Esophagus (tissue), 2 donors: Measurements from ENCODE around the gene CPXCR1. TPM values are rescaled to one million over a fixed set of nuclear protein-coding genes. Genes with fewer than 3 reads are reported as not detected.
"Not testable (repeated sequence)": the region's sequence is repeated elsewhere in the genome, so short reads cannot be mapped to it uniquely, and the experiment has no call there.

Experiments
- H3K27ac ChIP-seq, 2 donors: one replicate each; pipeline ENCODE4 v1.5.1; 2013; ENCODE audit warnings: low read depth in 2 of 2, mild to moderate bottlenecking in 2 of 2, inconsistent platforms in 1 of 2, low read length in 1 of 2, moderate library complexity in 1 of 2
- H3K27me3 ChIP-seq, 2 donors: one replicate each; pipeline ENCODE4 v1.6.1; 2013; ENCODE audit warnings: low read length in 2 of 2, control low read depth in 1 of 2, mild to moderate bottlenecking in 1 of 2; ENCODE audit not compliant: insufficient read depth in 2 of 2, control insufficient read depth in 1 of 2
- H3K36me3 ChIP-seq, 2 donors: one replicate each; pipeline ENCODE4 v1.6.1; 2013; ENCODE audit warnings: low read length in 1 of 2; ENCODE audit not compliant: control insufficient read depth in 2 of 2, insufficient read depth in 2 of 2
- H3K4me1 ChIP-seq, 2 donors: one replicate each; pipeline ENCODE4 v1.6.1; 2013; ENCODE audit warnings: low read length in 1 of 2; ENCODE audit not compliant: control insufficient read depth in 2 of 2, insufficient read depth in 2 of 2
- H3K4me3 ChIP-seq, 2 donors: one replicate each; pipeline ENCODE4 v1.5.1; 2013; ENCODE audit warnings: low read length in 2 of 2, mild to moderate bottlenecking in 2 of 2, low read depth in 1 of 2, moderate library complexity in 1 of 2
- H3K9me3 ChIP-seq, 2 donors: one replicate each; pipeline ENCODE4 v1.6.1; 2013; ENCODE audit warnings: mild to moderate bottlenecking in 2 of 2, low read depth in 1 of 2, low read length in 1 of 2, moderate library complexity in 1 of 2; ENCODE audit not compliant: control insufficient read depth in 2 of 2, insufficient read depth in 1 of 2
- WGBS, 2 donors: extraction: QIAGEN DNeasy Blood & Tissue Kit; methylation state at CpG; one replicate each; pipeline ENCODE4 v1.1.7; 2013; 5-methylcytosine and 5-hydroxymethylcytosine counted together
- polyA plus RNA-seq, 2 donors: library from polyadenylated mRNA; stranded (reverse); fragments of 200-250 nt; gene quantifications; one replicate each; pipeline ENCODE4 v1.2.3, GENCODE V29; 2013
- donor health status: healthy with polysubstance abuse.
- donor health status: Bipolar disorder and iron deficiency.

CPXCR1 gene
- polyA plus RNA-seq, result not detected

DNA sequence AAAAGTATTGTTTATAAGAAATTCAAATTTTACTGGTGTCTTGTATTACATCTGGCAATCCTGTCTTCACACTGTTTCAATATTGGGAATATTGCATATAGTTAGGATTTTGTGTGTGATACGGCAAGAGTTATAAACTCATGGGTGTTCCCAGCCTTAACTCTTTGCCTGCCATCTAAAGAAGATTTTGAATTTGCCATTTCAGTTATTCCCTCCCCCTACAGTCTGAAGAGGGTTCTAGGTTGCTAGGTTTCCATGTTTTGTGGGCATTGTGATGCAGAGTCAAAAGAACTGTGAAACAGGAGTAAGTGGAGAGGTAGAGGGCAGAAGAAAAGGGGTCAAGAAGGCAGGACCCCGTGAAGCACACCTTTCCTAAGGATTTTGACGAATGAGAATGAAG, at the start of gene CPXCR1:
CPXCR1 (plus strand) TSS at position 301 of the 400 bp plus-strand sequence. CDS start 6,190 bp downstream, outside the sequence.
- Histone ChIP-seq H3K27me3 (no peaks in the 10 kb centered on the region), H3K36me3 (no peaks in the 10 kb centered on the region), H3K4me3 (no peak within 1 kb of the TSS), H3K27ac (no peak within 1 kb of the TSS), H3K4me1 (no peaks in the 10 kb centered on the region), H3K9me3 (peaks cover 0 to 5% of the 10 kb centered on the region in 2 donors)
- WGBS, 2 donors, result 55 to 62% methylated on average over 3 of the region's 3 CpGs

DNA sequence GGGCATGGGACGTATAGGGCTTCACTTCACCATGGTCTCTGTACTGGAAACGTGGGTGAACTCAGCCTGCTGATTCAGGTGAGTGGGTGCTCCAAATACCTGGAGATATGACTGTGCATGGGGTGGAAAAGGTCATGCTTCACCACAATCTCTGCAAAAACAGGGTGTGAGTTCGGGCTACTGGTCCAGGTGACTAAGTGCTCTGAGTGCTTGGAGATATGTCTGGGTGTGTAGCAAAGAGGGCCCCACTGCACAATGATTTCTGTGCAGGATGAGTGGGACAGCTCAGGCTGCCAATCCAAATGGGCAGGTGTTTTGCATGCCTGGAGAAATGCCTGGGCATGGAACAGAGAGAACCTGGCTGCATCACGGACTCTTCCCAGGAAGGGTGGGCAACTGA, 11.2 kb upstream of the CPXCR1 start:
- H3K36me3 ChIP-seq, result no peaks in the 10 kb centered on the region
- no peak overlapping the region for H3K27ac ChIP-seq
- no peaks in the 10 kb centered on the region for H3K4me1 ChIP-seq
- no peaks in the 10 kb centered on the region for H3K9me3 ChIP-seq
- no peaks in the 10 kb centered on the region for H3K27me3 ChIP-seq
- no peak overlapping the region for H3K4me3 ChIP-seq
- 61 to 66% methylated on average over 4 of the region's 4 CpGs for WGBS, 2 donors

GRCh38 chrX:88746215-88746614, 810 bp upstream of the CPXCR1 start:
- 86 to 98% methylated on average over 11 of the region's 11 CpGs for WGBS, 2 donors
- H3K9me3 ChIP-seq, result not testable (repeated sequence)

GRCh38 chrX:88752339-88752738, 5.3 kb downstream of the CPXCR1 start:
- WGBS, 2 donors, result 93 to 94% methylated on average over 5 of the region's 5 CpGs
- H3K4me1 ChIP-seq, H3K27me3 ChIP-seq, H3K4me3 ChIP-seq, H3K9me3 ChIP-seq, H3K36me3 ChIP-seq, H3K27ac ChIP-seq: not testable (repeated sequence)

More at GRCh38 chrX:88746215-88746614, 810 bp upstream of the CPXCR1 start:
- not testable (repeated sequence) for H3K36me3 ChIP-seq, H3K27me3 ChIP-seq, H3K4me1 ChIP-seq, H3K27ac ChIP-seq, H3K4me3 ChIP-seq

DNA sequence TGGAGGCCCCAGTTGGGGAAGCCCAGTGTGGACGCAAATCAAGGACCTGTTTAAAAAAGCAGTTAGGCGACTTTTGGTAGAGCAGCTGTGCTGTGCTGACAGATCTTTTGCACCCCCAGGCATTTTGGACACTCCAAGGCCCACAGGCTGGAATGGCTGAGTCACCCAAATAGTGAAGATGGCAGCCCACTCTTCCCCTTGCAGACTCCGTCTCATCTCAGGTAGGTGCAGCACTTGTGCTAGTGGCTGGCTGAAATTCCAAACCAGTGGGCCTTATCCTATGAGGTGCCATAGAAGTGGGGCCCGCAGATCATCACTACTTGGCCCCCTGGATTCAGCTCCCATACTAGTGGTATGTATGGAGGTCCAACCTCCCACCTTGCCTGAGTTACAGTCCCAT, 42.8 kb downstream of the CPXCR1 start:
- Histone ChIP-seq H3K27me3 (no peaks in the 10 kb centered on the region), H3K4me1 (no peaks in the 10 kb centered on the region), H3K36me3 (no peaks in the 10 kb centered on the region), H3K9me3 (no peaks in the 10 kb centered on the region), H3K27ac (no peak overlapping the region), H3K4me3 (no peak overlapping the region)
- WGBS, 2 donors, result 74 to 89% methylated on average over 4 of the region's 4 CpGs
